Spleen (tissue), 7 donors: Measurements from ENCODE around the gene KSR2.

Experiments
- CTCF ChIP-seq, 11 experiments: fragments of 200-600 bp in 7 of 11; fragments of 450-650 bp in 4 of 11; sonication (generic) in 4 of 11; IDR thresholded peaks in 8 of 11; conservative IDR thresholded peaks in 3 of 11; 1 replicate in 7 of 11; 2 replicates in 4 of 11; pipeline versions ENCODE4 v1.4.0 to v1.8.0; 2016 to 2021; ENCODE audit warnings: antibody characterized with exemption in 11 of 11, inconsistent platforms in 4 of 11, mild to moderate bottlenecking in 1 of 11
- POLR2A ChIP-seq, 3 donors: fragments of 450-650 bp; IDR thresholded peaks; one replicate each; pipeline ENCODE4 v1.5.1; 2017; ENCODE audit warnings: antibody characterized with exemption in 3 of 3, mild to moderate bottlenecking in 1 of 3
- donor health status: DM: no; HTN: no; CAD: no; lungs with moderate emphysema.
- donor health status: DM: no; HTN: no; CAD: no.
- donor health status: DM: no; HTN: no; CAD: no.

- TF ChIP-seq POLR2A (IDR thresholded peaks at IDR 0.05) (no peak), CTCF (IDR thresholded peaks at IDR 0.05 in 8 of 11, conservative IDR thresholded peaks at IDR 0.05 in 3 of 11) (no peak)
Measured at GRCh38 chr12:117412465-117413188, 556.2 kb downstream of the KSR2 start.
